Central memory CD8-positive, alpha-beta T cell (primary cell): ENCODE results near the gene ZEB2.

ENCODE experiments used
- ATAC-seq: fragments of 150-1000 bp; cut with Tn5 transposase; replicated peaks from 2 replicates; pipeline ENCODE4 v1.10.0; 2022; ENCODE audit warnings: mild to moderate bottlenecking, moderate FRiP score, moderate number of reproducible peaks; ENCODE audit not compliant: poor library complexity, severe bottlenecking; ENCODE audit errors: extremely low read depth
- DNase-seq, 2 donors: peaks; one replicate each; pipeline ENCODE4 v3.0.0; 2021; ENCODE audit warnings: low spot score in 2 of 2
- H3K27ac Mint-ChIP-seq: one replicate; pipeline ENCODE4 v1.8.0; 2022; ENCODE audit warnings: low read depth, mild to moderate bottlenecking, moderate library complexity, mixed read lengths
- H3K27me3 Mint-ChIP-seq: one replicate; pipeline ENCODE4 v1.8.0; 2022; ENCODE audit warnings: mixed read lengths
- H3K36me3 Mint-ChIP-seq: one replicate; pipeline ENCODE4 v1.8.0; 2022; ENCODE audit warnings: mild to moderate bottlenecking, moderate library complexity, mixed read lengths; ENCODE audit not compliant: insufficient read depth
- H3K4me1 Mint-ChIP-seq: one replicate; pipeline ENCODE4 v1.8.0; 2022; ENCODE audit warnings: mixed read lengths
- H3K4me3 Mint-ChIP-seq: one replicate; pipeline ENCODE4 v1.8.0; 2022; ENCODE audit warnings: mild to moderate bottlenecking, moderate library complexity, mixed read lengths
- H3K9me3 Mint-ChIP-seq: one replicate; pipeline ENCODE4 v1.8.0; 2022; ENCODE audit warnings: mixed read lengths

The ZEB2 gene

DNA sequence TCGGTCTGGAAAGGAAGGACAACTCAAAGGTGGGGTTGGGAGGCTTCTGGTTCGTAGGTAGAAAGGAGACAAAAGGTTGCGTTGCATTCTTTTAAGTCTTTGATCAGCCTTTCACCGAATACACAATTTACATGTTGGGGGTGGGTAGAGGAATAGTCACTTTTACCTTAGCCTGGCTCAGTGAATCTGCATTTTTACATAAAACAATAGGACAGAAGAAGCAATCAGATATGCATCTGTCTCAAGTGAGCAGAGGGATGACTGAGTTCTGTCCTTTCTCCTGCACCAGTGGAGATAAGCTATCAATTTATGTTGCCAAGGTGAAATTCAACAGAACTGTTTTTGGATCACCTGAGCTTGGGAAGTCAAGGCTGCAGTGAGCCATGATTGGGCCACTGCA is 173.7 kb downstream of the ZEB2 start:
- no peaks in the 10 kb centered on the region for H3K4me1 Mint-ChIP-seq
- no peak overlapping the region for H3K4me3 Mint-ChIP-seq
- no peaks in the 10 kb centered on the region for H3K36me3 Mint-ChIP-seq
- no peak for DNase-seq
- H3K27ac Mint-ChIP-seq: no peak overlapping the region
- ATAC-seq: no peak
- no peaks in the 10 kb centered on the region for H3K9me3 Mint-ChIP-seq
- no peaks in the 10 kb centered on the region for H3K27me3 Mint-ChIP-seq

GRCh38 chr2:144343145-144343544 is 176.8 kb downstream of the ZEB2 start:
- H3K9me3 Mint-ChIP-seq: no peaks in the 10 kb centered on the region
- DNase-seq: no peak
- H3K27me3 Mint-ChIP-seq: no peaks in the 10 kb centered on the region
- H3K27ac Mint-ChIP-seq: no peak overlapping the region
- H3K4me1 Mint-ChIP-seq: peaks cover 4% of the 10 kb centered on the region
- H3K4me3 Mint-ChIP-seq: no peak overlapping the region
- no peak for ATAC-seq
- H3K36me3 Mint-ChIP-seq: no peaks in the 10 kb centered on the region

- H3K4me3 Mint-ChIP-seq: no peak overlapping the region
- ATAC-seq (no peak), DNase-seq (no peak)
- H3K27me3 Mint-ChIP-seq: no peaks in the 10 kb centered on the region
- no peaks in the 10 kb centered on the region for H3K9me3 Mint-ChIP-seq
- no peaks in the 10 kb centered on the region for H3K36me3 Mint-ChIP-seq
- H3K27ac Mint-ChIP-seq: no peak overlapping the region
- peaks cover 4% of the 10 kb centered on the region for H3K4me1 Mint-ChIP-seq
Observed at GRCh38 chr2:144341538-144341937, 178.4 kb downstream of the ZEB2 start.

- H3K9me3 Mint-ChIP-seq: no peaks in the 10 kb centered on the region
- H3K4me1 Mint-ChIP-seq: peaks cover 4% of the 10 kb centered on the region
- no peaks in the 10 kb centered on the region for H3K36me3 Mint-ChIP-seq
- no peak for ATAC-seq
- H3K27me3 Mint-ChIP-seq: no peaks in the 10 kb centered on the region
- no peak for DNase-seq
- no peak overlapping the region for H3K4me3 Mint-ChIP-seq
- H3K27ac Mint-ChIP-seq: no peak overlapping the region
Observed at GRCh38 chr2:144339048-144339447, 180.9 kb downstream of the ZEB2 start.

DNA sequence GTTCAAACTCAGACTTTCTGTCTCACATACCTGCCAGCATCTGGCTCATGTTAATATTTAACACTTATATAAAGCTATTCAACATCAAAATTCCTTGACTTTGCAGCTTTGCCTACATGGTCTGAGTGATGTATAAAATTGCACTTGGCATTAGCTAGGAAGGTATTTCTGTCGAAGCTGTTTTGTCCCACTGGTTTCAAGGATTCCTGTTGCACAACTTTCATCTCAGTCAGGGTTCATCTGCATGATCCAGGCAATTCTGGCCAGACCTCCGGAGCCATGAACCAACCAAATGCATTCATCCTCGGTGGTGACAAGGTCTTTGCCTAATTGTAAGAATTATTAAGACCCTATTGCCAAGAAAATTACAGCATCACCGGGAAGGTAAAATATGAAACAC is 185.4 kb downstream of the ZEB2 start:
- H3K27me3 Mint-ChIP-seq: no peaks in the 10 kb centered on the region
- H3K36me3 Mint-ChIP-seq: peaks cover 11% of the 10 kb centered on the region
- DNase-seq (no peak), ATAC-seq (no peak)
- no peak overlapping the region for H3K4me3 Mint-ChIP-seq
- no peaks in the 10 kb centered on the region for H3K9me3 Mint-ChIP-seq
- peaks cover 29% of the 10 kb centered on the region for H3K4me1 Mint-ChIP-seq
- H3K27ac Mint-ChIP-seq: no peak overlapping the region
